HUES64 (cell line): ENCODE measurements around the gene PI4K2B.
"Not testable (repeated sequence)": the region's sequence is repeated elsewhere in the genome, so short reads cannot be mapped to it uniquely, and the experiment has no call there.

Experiments
- H3K27ac ChIP-seq: 2 replicates; pipeline ENCODE4 v1.7.0; 2013; ENCODE audit warnings: low read depth, low read length, inconsistent platforms
- H3K27me3 ChIP-seq: 2 replicates; pipeline ENCODE4 v1.6.1; 2013; ENCODE audit warnings: mild to moderate bottlenecking, low read length; ENCODE audit not compliant: insufficient read depth
- H3K36me3 ChIP-seq: 2 replicates; pipeline ENCODE4 v1.6.1; 2013; ENCODE audit warnings: mild to moderate bottlenecking, low read length; ENCODE audit not compliant: insufficient read depth
- H3K4me1 ChIP-seq: 2 replicates; pipeline ENCODE4 v1.6.1; 2013; ENCODE audit warnings: mild to moderate bottlenecking, low read length, moderate library complexity; ENCODE audit not compliant: insufficient read depth
- H3K4me3 ChIP-seq: 2 replicates; pipeline ENCODE4 v1.5.1; 2013; ENCODE audit warnings: mild to moderate bottlenecking, low read length, moderate library complexity
- H3K9ac ChIP-seq: 2 replicates; pipeline ENCODE4 v1.6.1; 2013; ENCODE audit warnings: mild to moderate bottlenecking, low read depth, low read length
- H3K9me3 ChIP-seq: 2 replicates; pipeline ENCODE4 v1.6.1; 2013; ENCODE audit warnings: low read depth, low read length; ENCODE audit not compliant: insufficient read depth
- WGBS: fragments of 150-250, 120-280 bp; methylation state at CpG from one replicate; pipeline ENCODE4 v1.1.7; 2013; ENCODE audit warnings: missing lambda C conversion rate; 5-methylcytosine and 5-hydroxymethylcytosine counted together

PI4K2B gene

GRCh38 chr4:25242195-25242594 is 8.4 kb downstream of the PI4K2B start:
- H3K27ac ChIP-seq, H3K4me1 ChIP-seq, H3K9ac ChIP-seq, H3K4me3 ChIP-seq, H3K27me3 ChIP-seq, H3K36me3 ChIP-seq, H3K9me3 ChIP-seq: not testable (repeated sequence)
- 95% methylated on average over 3 of the region's 3 CpGs for WGBS

GRCh38 chr4:25245181-25245580 is 11.3 kb downstream of the PI4K2B start:
- Histone ChIP-seq H3K36me3 (no peaks in the 10 kb centered on the region), H3K4me1 (no peaks in the 10 kb centered on the region), H3K4me3 (no peak overlapping the region), H3K9ac (no peak overlapping the region), H3K27me3 (no peaks in the 10 kb centered on the region), H3K9me3 (no peaks in the 10 kb centered on the region), H3K27ac (no peak overlapping the region)
- 89% methylated on average over 10 of the region's 10 CpGs for WGBS

- WGBS: 92% methylated on average over 21 of the region's 22 CpGs
- Histone ChIP-seq H3K9ac (no peak overlapping the region), H3K9me3 (no peaks in the 10 kb centered on the region)
Observed at GRCh38 chr4:25246680-25247611, 13.1 kb downstream of the PI4K2B start.

GRCh38 chr4:25248875-25249274 is 15.0 kb downstream of the PI4K2B start:
- not testable (repeated sequence) for H3K36me3 ChIP-seq, H3K27me3 ChIP-seq, H3K9me3 ChIP-seq, H3K9ac ChIP-seq, H3K27ac ChIP-seq, H3K4me1 ChIP-seq, H3K4me3 ChIP-seq
- WGBS: 100% methylated on average over 2 of the region's 6 CpGs

More at GRCh38 chr4:25246680-25247611, 13.1 kb downstream of the PI4K2B start:
- no peaks in the 10 kb centered on the region for H3K27me3 ChIP-seq
- H3K36me3 ChIP-seq: no peaks in the 10 kb centered on the region
- no peak overlapping the region for H3K27ac ChIP-seq
- no peak overlapping the region for H3K4me3 ChIP-seq
- H3K4me1 ChIP-seq: no peaks in the 10 kb centered on the region

DNA sequence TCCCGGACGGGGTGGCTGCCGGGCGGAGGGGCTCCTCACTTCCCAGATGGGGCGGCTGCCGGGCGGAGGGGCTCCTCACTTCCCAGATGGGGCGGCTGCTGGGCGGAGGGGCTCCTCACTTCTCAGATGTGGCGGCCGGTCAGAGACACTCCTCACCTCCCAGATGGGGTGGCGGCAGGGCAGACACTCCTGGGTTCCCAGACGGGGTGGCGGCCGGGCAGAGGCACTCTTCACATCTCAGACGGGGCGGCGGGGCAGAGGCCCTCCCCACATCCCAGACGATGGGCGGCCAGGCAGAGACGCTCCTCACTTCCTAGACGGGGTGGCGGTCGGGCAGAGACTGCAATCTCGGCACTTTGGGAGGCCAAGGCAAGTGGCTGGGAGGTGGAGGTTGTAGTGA is 15.7 kb downstream of the PI4K2B start:
- WGBS: 95% methylated on average over 25 of the region's 25 CpGs
- H3K9me3 ChIP-seq, H3K36me3 ChIP-seq, H3K9ac ChIP-seq, H3K27ac ChIP-seq, H3K27me3 ChIP-seq, H3K4me1 ChIP-seq, H3K4me3 ChIP-seq: not testable (repeated sequence)

GRCh38 chr4:25252230-25253070 is 18.6 kb downstream of the PI4K2B start:
- 88% methylated on average over 9 of the region's 9 CpGs for WGBS
- no peak overlapping the region for H3K9ac ChIP-seq
- H3K4me3 ChIP-seq: no peak overlapping the region
- no peaks in the 10 kb centered on the region for H3K9me3 ChIP-seq
- H3K4me1 ChIP-seq: no peaks in the 10 kb centered on the region
- H3K27ac ChIP-seq: no peak overlapping the region
- no peaks in the 10 kb centered on the region for H3K27me3 ChIP-seq
- peaks cover 20% of the 10 kb centered on the region for H3K36me3 ChIP-seq

GRCh38 chr4:25253071-25253445 is 19.2 kb downstream of the PI4K2B start:
- Histone ChIP-seq H3K9ac (no peak overlapping the region), H3K4me3 (no peak overlapping the region), H3K27ac (no peak overlapping the region), H3K4me1 (no peaks in the 10 kb centered on the region), H3K9me3 (no peaks in the 10 kb centered on the region), H3K27me3 (no peaks in the 10 kb centered on the region), H3K36me3 (peaks cover 26% of the 10 kb centered on the region)
- 80% methylated on average over 1 of the region's 2 CpGs for WGBS

- H3K27ac ChIP-seq, H3K9me3 ChIP-seq, H3K9ac ChIP-seq, H3K4me3 ChIP-seq, H3K4me1 ChIP-seq, H3K27me3 ChIP-seq: not testable (repeated sequence)
- WGBS: 97% methylated on average over 11 of the region's 12 CpGs
- H3K36me3 ChIP-seq: peaks cover 26% of the 10 kb centered on the region
Observed at GRCh38 chr4:25253786-25254185, 20.0 kb downstream of the PI4K2B start.

GRCh38 chr4:25258980-25259578 is 25.2 kb downstream of the PI4K2B start:
- H3K4me1 ChIP-seq: no peaks in the 10 kb centered on the region; the same call in 1 of the 2 replicates
- no peak overlapping the region for H3K9ac ChIP-seq
- no peaks in the 10 kb centered on the region for H3K9me3 ChIP-seq
- H3K36me3 ChIP-seq: peaks cover 39% of the 10 kb centered on the region
- no peak overlapping the region for H3K4me3 ChIP-seq
- H3K27me3 ChIP-seq: no peaks in the 10 kb centered on the region
- H3K27ac ChIP-seq: no peak overlapping the region
- WGBS: 100% methylated on average over 2 of the region's 2 CpGs

DNA sequence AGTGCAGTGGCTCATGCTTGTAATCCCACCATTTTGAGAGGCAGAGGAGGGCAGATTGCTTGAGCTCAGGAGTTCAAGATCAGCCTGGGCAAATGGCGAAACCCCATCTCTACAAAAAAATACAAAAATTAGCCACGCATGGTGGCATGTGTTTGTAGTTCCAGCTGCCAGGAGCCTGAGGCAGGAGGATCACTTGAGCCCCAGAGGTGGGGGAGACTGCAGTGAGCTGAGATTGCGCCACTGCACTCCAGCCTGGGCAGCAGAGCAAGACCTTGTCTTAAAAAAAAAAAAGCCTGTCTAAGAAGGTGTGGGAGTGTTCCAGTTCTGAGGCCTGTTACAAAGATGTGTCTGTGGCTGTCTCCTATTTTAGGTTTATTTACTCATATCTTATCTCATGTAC is 38.0 kb downstream of the PI4K2B start:
- H3K4me3 ChIP-seq: no peak overlapping the region
- no peak overlapping the region for H3K9ac ChIP-seq
- no peak overlapping the region for H3K27ac ChIP-seq
- H3K27me3 ChIP-seq: no peaks in the 10 kb centered on the region
- WGBS: 87% methylated on average over 3 of the region's 3 CpGs
- H3K9me3 ChIP-seq: no peaks in the 10 kb centered on the region
- peaks cover 9% of the 10 kb centered on the region; the same call in 1 of the 2 replicates for H3K36me3 ChIP-seq
- no peaks in the 10 kb centered on the region for H3K4me1 ChIP-seq

- Histone ChIP-seq H3K4me3 (no peak overlapping the region), H3K9ac (no peak overlapping the region), H3K4me1 (no peaks in the 10 kb centered on the region), H3K36me3 (no peaks in the 10 kb centered on the region), H3K27me3 (no peaks in the 10 kb centered on the region), H3K27ac (no peak overlapping the region), H3K9me3 (no peaks in the 10 kb centered on the region)
- 79% methylated on average over 3 of the region's 4 CpGs for WGBS
Observed at GRCh38 chr4:25280210-25280609, 46.4 kb downstream of the PI4K2B start.
